ENCODE measurements around the gene SYP.

DNA sequence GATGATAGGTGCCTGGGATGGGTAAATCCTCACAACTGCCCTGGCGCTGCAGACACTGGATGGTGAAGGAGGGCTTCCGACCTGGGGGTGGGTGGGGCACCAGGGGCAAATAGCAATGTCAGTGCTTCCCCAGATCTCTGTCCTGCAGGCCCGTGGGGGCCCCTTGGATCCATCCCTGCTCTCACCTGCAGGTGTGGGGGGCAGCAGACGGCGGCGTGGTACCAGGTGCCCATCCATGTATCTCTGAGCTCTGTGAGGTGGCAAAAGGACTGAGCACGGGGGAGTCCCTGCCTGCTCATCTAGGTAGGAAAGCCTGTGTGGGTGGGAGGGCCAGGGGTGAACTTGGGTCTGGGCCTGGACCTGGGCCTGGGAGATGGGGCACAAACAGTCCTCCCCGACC, 6.5 kb upstream of the SYP start:
- no peak for TF ChIP-seq CTCF (IDR thresholded peaks at IDR 0.05; ENCODE audit: low read depth, low read length)
- TF ChIP-seq EZH2phosphoT487 (IDR thresholded peaks at IDR 0.05; ENCODE audit: low read depth), result no peak
